Hepatocyte (in vitro differentiated cells): ENCODE data around the gene CASP12.

ENCODE experiments used
- EZH2 ChIP-seq: fragments of 200-600 bp; sonication (generic); IDR thresholded peaks from 2 replicates; pipeline ENCODE4 v1.6.1; 2016; ENCODE audit warnings: antibody characterized with exemption, mild to moderate bottlenecking, borderline replicate concordance
- TF ChIP-seq, protein P1 (sequence below): fragments of 200-600 bp; sonication (generic); IDR thresholded peaks from 2 replicates; pipeline ENCODE4 v1.5.1; 2016; ENCODE audit warnings: antibody characterized with exemption, mild to moderate bottlenecking; ENCODE audit not compliant: poor library complexity

DNA sequence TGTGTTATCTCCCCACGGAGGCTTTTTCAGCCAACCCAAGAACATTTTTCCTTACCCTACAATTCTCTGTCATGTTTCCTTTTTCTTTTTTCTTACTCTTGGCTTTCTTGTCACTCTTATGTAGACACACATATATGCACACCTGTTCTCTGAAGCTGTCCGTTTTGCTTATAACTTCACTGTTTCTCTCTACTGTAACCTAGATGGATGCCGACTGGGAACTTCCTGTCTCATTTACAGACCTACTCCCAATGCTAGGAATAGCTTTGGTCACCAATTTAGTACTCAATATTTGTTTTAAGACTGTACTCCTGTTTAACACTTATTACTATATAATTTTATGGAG is 9.9 kb upstream of the CASP12 start:
- TF ChIP-seq, protein P1, sequence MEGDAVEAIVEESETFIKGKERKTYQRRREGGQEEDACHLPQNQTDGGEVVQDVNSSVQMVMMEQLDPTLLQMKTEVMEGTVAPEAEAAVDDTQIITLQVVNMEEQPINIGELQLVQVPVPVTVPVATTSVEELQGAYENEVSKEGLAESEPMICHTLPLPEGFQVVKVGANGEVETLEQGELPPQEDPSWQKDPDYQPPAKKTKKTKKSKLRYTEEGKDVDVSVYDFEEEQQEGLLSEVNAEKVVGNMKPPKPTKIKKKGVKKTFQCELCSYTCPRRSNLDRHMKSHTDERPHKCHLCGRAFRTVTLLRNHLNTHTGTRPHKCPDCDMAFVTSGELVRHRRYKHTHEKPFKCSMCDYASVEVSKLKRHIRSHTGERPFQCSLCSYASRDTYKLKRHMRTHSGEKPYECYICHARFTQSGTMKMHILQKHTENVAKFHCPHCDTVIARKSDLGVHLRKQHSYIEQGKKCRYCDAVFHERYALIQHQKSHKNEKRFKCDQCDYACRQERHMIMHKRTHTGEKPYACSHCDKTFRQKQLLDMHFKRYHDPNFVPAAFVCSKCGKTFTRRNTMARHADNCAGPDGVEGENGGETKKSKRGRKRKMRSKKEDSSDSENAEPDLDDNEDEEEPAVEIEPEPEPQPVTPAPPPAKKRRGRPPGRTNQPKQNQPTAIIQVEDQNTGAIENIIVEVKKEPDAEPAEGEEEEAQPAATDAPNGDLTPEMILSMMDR: no peak
- no peak for TF ChIP-seq EZH2
